Measurements from ENCODE around the gene KLHL29. TPM values are rescaled to one million over a fixed set of nuclear protein-coding genes. Genes with fewer than 3 reads are reported as not detected.

Gene KLHL29
- total and polyA plus RNA-seq, 5 donors: 1.7 to 4.0 (median 2.0) TPM

- DNase-seq: no peak
- ATAC-seq: no peak
- H3K4me1 ChIP-seq (ENCODE audit: control insufficient read depth, insufficient read depth, low read length): peaks cover 3% of the 10 kb centered on the region
These were observed 29.9 kb downstream of the KLHL29 start for GRCh38 chr2:23414871-23415270.

GRCh38 chr2:23417310-23417709 lies 32.3 kb downstream of the KLHL29 start:
- ATAC-seq (no peak), DNase-seq (no peak)
- H3K27me3 ChIP-seq (ENCODE audit: control insufficient read depth, insufficient read depth): no peaks in the 10 kb centered on the region
- H3K27ac ChIP-seq (ENCODE audit: low read length): no peak overlapping the region
- intact Hi-C loops (cut with DNase I): no loop called here
- H3K9me3 ChIP-seq (ENCODE audit: control insufficient read depth, low read length): no peaks in the 10 kb centered on the region
- no peak overlapping the region for H3K4me3 ChIP-seq (ENCODE audit: low read length)
- no peaks in the 10 kb centered on the region for H3K4me1 ChIP-seq (ENCODE audit: control insufficient read depth, insufficient read depth, low read length)
- 91% methylated on average over 12 of the region's 12 CpGs for WGBS

More at GRCh38 chr2:23414871-23415270, 29.9 kb downstream of the KLHL29 start:
- intact Hi-C loops (cut with DNase I): no loop called here
- no peak overlapping the region for H3K4me3 ChIP-seq (ENCODE audit: low read length)
- 93% methylated on average over 4 of the region's 4 CpGs for WGBS
- H3K27me3 ChIP-seq (ENCODE audit: control insufficient read depth, insufficient read depth): no peaks in the 10 kb centered on the region
- no peak overlapping the region for H3K27ac ChIP-seq (ENCODE audit: low read length)
- H3K9me3 ChIP-seq (ENCODE audit: control insufficient read depth, low read length): no peaks in the 10 kb centered on the region

GRCh38 chr2:23418056-23418455 lies 33.1 kb downstream of the KLHL29 start:
- WGBS: 94% methylated on average over 5 of the region's 5 CpGs

GRCh38 chr2:23418461-23418911 lies 33.5 kb downstream of the KLHL29 start:
- no peak overlapping the region for H3K4me3 ChIP-seq (ENCODE audit: low read length)
- H3K27me3 ChIP-seq (ENCODE audit: control insufficient read depth, insufficient read depth): no peaks in the 10 kb centered on the region
- no peaks in the 10 kb centered on the region for H3K4me1 ChIP-seq (ENCODE audit: control insufficient read depth, insufficient read depth, low read length)
- no peaks in the 10 kb centered on the region for H3K9me3 ChIP-seq (ENCODE audit: control insufficient read depth, low read length)
- no peak overlapping the region for H3K27ac ChIP-seq (ENCODE audit: low read length)
- DNase-seq: no peak
- WGBS: 65% methylated on average over 6 of the region's 6 CpGs
- intact Hi-C loops (cut with DNase I): no loop called here
- ATAC-seq: no peak

More at GRCh38 chr2:23418056-23418455, 33.1 kb downstream of the KLHL29 start:
- H3K4me3 ChIP-seq (ENCODE audit: low read length): no peak overlapping the region
- intact Hi-C loops (cut with DNase I): no loop called here
- H3K27ac ChIP-seq (ENCODE audit: low read length): no peak overlapping the region
- H3K4me1 ChIP-seq (ENCODE audit: control insufficient read depth, insufficient read depth, low read length): no peaks in the 10 kb centered on the region
- ATAC-seq: no peak
- no peak for DNase-seq
- no peaks in the 10 kb centered on the region for H3K27me3 ChIP-seq (ENCODE audit: control insufficient read depth, insufficient read depth)
- no peaks in the 10 kb centered on the region for H3K9me3 ChIP-seq (ENCODE audit: control insufficient read depth, low read length)

- H3K27me3 ChIP-seq (ENCODE audit: control insufficient read depth, insufficient read depth): no peaks in the 10 kb centered on the region
- ATAC-seq (no peak), DNase-seq (no peak)
- H3K4me1 ChIP-seq (ENCODE audit: control insufficient read depth, insufficient read depth, low read length): no peaks in the 10 kb centered on the region
- no peaks in the 10 kb centered on the region for H3K9me3 ChIP-seq (ENCODE audit: control insufficient read depth, low read length)
- H3K27ac ChIP-seq (ENCODE audit: low read length): no peak overlapping the region
- 89% methylated on average over 25 of the region's 25 CpGs for WGBS
- H3K4me3 ChIP-seq (ENCODE audit: low read length): no peak overlapping the region
- intact Hi-C loops (cut with DNase I): no loop called here
These were observed 34.5 kb downstream of the KLHL29 start for GRCh38 chr2:23419171-23420090.

- H3K4me1 ChIP-seq (ENCODE audit: control insufficient read depth, insufficient read depth, low read length): no peaks in the 10 kb centered on the region
- H3K4me3 ChIP-seq (ENCODE audit: low read length): no peak overlapping the region
- 90% methylated on average over 26 of the region's 26 CpGs for WGBS
- no peaks in the 10 kb centered on the region for H3K27me3 ChIP-seq (ENCODE audit: control insufficient read depth, insufficient read depth)
- no peak overlapping the region for H3K27ac ChIP-seq (ENCODE audit: low read length)
- DNase-seq (no peak), ATAC-seq (no peak)
- no peaks in the 10 kb centered on the region for H3K9me3 ChIP-seq (ENCODE audit: control insufficient read depth, low read length)
- intact Hi-C loops (cut with DNase I): no loop called here
These were observed 35.3 kb downstream of the KLHL29 start for GRCh38 chr2:23420091-23420839.

- no peak overlapping the region for H3K4me3 ChIP-seq (ENCODE audit: low read length)
- WGBS: 80% methylated on average over 9 of the region's 9 CpGs
- no peak for ATAC-seq
- H3K27me3 ChIP-seq (ENCODE audit: control insufficient read depth, insufficient read depth): no peaks in the 10 kb centered on the region
- H3K9me3 ChIP-seq (ENCODE audit: control insufficient read depth, low read length): no peaks in the 10 kb centered on the region
- no peaks in the 10 kb centered on the region for H3K4me1 ChIP-seq (ENCODE audit: control insufficient read depth, insufficient read depth, low read length)
- DNase-seq: no peak
- no peak overlapping the region for H3K27ac ChIP-seq (ENCODE audit: low read length)
- intact Hi-C loops (cut with DNase I): no loop called here
These were observed 36.0 kb downstream of the KLHL29 start for GRCh38 chr2:23420840-23421476.

- no peaks in the 10 kb centered on the region for H3K9me3 ChIP-seq (ENCODE audit: control insufficient read depth, low read length)
- no peak overlapping the region for H3K4me3 ChIP-seq (ENCODE audit: low read length)
- H3K4me1 ChIP-seq (ENCODE audit: control insufficient read depth, insufficient read depth, low read length): no peaks in the 10 kb centered on the region
- ATAC-seq: no peak
- intact Hi-C loops (cut with DNase I): no loop called here
- no peak overlapping the region for H3K27ac ChIP-seq (ENCODE audit: low read length)
- WGBS: 87% methylated on average over 11 of the region's 11 CpGs
- DNase-seq: no peak
- H3K27me3 ChIP-seq (ENCODE audit: control insufficient read depth, insufficient read depth): no peaks in the 10 kb centered on the region
These were observed 37.4 kb downstream of the KLHL29 start for GRCh38 chr2:23422089-23423061.

GRCh38 chr2:23423062-23423872 lies 38.3 kb downstream of the KLHL29 start:
- Histone ChIP-seq H3K4me1 (ENCODE audit: control insufficient read depth, insufficient read depth, low read length) (no peaks in the 10 kb centered on the region), H3K27me3 (ENCODE audit: control insufficient read depth, insufficient read depth) (no peaks in the 10 kb centered on the region), H3K4me3 (ENCODE audit: low read length) (no peak overlapping the region), H3K27ac (ENCODE audit: low read length) (no peak overlapping the region), H3K9me3 (ENCODE audit: control insufficient read depth, low read length) (no peaks in the 10 kb centered on the region)
- intact Hi-C loops (cut with DNase I): no loop called here
- ATAC-seq (no peak), DNase-seq (no peak)
- 87% methylated on average over 31 of the region's 31 CpGs for WGBS
